Neural cell (in vitro differentiated cells): ENCODE results near the gene HPDL.

Source experiments
- EZH2 ChIP-seq: fragments of 200-600, 300-800 bp; shearing (Covaris generic), sonication (generic); IDR thresholded peaks from 2 replicates; pipeline ENCODE4 v1.6.1; 2014; ENCODE audit warnings: antibody characterized with exemption, low read length, borderline replicate concordance, mild to moderate bottlenecking; ENCODE audit not compliant: insufficient read depth, poor library complexity, severe bottlenecking
- REST ChIP-seq: IDR thresholded peaks from 2 replicates; pipeline ENCODE4 v1.6.1; 2012; ENCODE audit warnings: borderline replicate concordance
- SMC3 ChIP-seq: fragments of 450-650 bp; conservative IDR thresholded peaks from 2 replicates; pipeline ENCODE4 v1.6.1; 2014; ENCODE audit warnings: antibody characterized with exemption, mild to moderate bottlenecking, moderate library complexity; ENCODE audit not compliant: poor library complexity

GRCh38 chr1:45359882-45360513 lies 33.3 kb downstream of the HPDL start:
- TF ChIP-seq REST (no peak), EZH2 (no peak), SMC3 (peak; percentile 74)
